GM12892 (cell line): ENCODE measurements around the gene IFNW1.
"Not testable (repeated sequence)": the region's sequence is repeated elsewhere in the genome, so short reads cannot be mapped to it uniquely, and the experiment has no call there.

Experiments
- POLR2A ChIP-seq: IDR thresholded peaks from 2 replicates; pipeline ENCODE4 v1.6.1; 2011; ENCODE audit warnings: low read depth, low read length, control low read depth
- POLR2AphosphoS5 ChIP-seq: IDR thresholded peaks from 2 replicates; pipeline ENCODE4 v1.6.1; 2011; ENCODE audit warnings: low read depth, low read length, control low read depth
- TAF1 ChIP-seq: IDR thresholded peaks from 2 replicates; pipeline ENCODE4 v1.6.1; 2011; ENCODE audit warnings: low read depth, mild to moderate bottlenecking, control low read depth, low read length, borderline replicate concordance

DNA sequence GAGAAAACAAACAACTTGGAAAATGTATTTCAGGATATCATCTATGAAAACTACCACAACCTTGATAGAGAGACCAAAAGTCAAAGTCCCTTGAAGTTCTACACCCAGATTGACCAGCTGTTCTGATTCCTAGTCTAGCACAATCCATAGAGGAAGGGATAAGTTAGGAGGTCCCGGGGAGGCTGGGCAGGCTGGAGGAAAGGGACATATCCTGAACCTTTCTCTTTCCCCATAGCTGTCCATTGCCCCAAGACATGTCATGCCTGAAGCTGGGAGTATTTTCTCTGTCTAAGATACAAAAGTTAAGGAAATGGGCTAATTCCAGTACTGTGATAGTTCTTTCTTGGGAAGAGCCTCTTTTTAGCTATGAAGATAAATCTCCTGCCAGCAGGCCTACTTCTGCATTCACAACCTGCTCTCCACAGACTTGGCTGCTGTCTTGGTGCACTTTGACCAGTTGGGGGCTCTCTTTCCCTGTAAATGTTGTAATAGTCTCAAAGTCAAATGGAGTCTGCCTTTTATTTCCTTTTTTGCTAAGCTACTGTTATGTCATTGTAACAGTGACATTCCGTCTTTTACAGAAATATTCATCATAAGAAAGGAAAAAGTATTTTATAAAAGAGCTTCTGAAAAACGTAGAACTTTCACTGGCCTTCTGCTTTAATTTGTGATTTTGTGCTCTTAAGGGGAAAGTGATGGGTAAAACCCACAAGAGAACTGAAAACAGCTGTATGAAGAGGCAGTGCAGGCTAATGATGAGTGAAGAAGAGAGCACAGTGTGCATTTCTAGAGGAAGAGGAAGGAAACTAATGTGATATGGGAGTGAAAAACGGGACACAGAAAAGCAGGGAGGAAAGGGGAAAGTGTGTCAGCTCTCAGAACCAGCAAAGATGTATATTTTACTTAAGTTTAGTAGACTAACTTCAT lies 41.4 kb upstream of the IFNW1 start:
- TF ChIP-seq POLR2AphosphoS5, POLR2A, TAF1: not testable (repeated sequence)
